Posterior vena cava (tissue), 2 donors: ENCODE results near the gene STX4. TPM values are rescaled to one million over a fixed set of nuclear protein-coding genes. Genes with fewer than 3 reads are reported as not detected.

ENCODE experiments used
- DNase-seq: peaks from one replicate; pipeline ENCODE4 v3.0.0-alpha.2; 2020; ENCODE audit warnings: low spot score
- intact Hi-C, 2 donors: fragments of 100-400 bp; cut with DNase I; formaldehyde crosslinking; loops; one replicate each; pipeline versions ENCODE4 v1.14.1 to v1.14.2; 2022 to 2023
- total RNA-seq, 2 donors: library from RNA; stranded (reverse); fragmentation: NEBNext Ultra II Directional; extraction: Animal tissue kit (Norgen Biotek cat#: 25700); gene quantifications; one replicate each; pipeline ENCODE4 v1.2.1, GENCODE V29; 2021
- donor health status: DM: yes; HTN: yes; CAD: no.
- donor health status: DM: yes; HTN: yes; CAD: no.

Gene STX4
- total RNA-seq, 2 donors from 2014 or later: 54.4 to 75.4 TPM

DNA sequence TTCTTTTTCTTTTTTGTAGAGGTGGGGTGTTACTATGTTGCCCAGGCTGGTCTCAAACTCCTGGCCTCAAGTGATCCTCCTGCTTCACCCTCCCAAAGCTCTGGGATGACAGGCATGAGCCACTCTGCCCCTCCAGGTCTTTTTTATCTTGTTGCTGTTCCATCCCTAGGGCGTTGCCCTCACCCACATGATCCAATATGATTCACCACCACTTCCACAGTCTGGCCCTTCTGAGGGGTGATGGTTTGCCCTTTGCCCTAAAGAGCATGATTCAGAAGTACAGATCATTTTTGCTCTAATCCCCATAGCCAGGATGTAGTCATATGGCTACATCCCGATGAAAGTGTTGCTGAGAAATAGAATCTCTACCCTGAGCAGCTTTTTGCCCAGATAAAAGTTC is 18.8 kb downstream of the STX4 start:
- no peak for DNase-seq

DNA sequence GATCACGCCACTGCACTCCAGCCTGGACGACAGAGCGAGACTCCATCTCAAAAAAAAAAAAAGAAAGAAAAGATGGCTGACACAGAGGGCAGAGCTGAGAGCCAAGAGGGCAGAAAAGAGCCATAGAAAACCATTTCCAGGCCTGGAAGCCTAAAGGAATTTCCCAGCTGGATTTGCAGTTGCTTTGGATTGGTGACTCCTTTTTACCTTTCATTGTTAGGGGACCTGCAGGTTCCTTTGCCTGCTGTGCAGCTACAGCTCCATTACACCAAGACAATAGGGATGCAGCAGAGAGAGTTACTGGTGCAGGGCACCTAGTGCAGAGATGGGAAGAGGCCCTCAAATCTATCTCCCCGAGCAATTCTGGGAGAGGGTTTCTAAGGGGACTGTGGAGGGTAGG is 22.3 kb downstream of the STX4 start:
- intact Hi-C loops: no loop called here
- no peak for DNase-seq

More for the DNA sequence above, 18.8 kb downstream of the STX4 start:
- intact Hi-C loops: no loop called here

DNA sequence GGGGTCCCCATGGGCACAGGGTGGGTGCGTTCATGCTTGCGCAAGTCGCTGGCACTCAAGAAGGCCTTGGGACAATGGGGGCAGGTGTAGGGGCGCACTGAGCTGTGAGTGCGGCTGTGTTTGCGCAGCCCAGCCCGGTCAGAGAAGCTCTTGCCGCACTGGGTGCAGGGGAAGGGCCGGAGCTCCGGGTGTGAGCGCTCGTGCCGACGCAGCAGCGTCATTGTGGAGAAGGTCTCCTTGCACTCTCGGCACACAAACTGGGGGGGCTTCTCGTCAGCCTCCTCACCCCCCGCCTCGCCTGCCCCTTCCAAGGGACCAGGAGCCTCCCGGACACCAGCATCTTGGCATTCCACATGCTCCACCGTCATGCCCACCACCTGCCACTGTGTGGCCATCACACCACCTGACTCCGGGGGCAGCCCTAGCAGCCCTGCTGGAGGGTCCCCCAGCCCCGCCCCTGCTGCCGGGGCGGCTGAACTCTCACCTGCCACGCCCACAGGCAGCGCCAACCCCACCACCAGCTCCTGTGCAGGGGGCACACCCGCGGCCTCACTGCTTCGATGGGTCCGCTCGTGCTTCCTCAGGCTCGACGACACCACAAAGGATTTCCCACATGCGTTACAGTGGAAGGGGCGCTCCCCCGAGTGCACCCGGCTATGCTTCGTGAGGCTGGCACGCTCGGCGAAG is 27.9 kb downstream of the STX4 start:
- DNase-seq: no peak
- intact Hi-C loops: no loop called here

DNA sequence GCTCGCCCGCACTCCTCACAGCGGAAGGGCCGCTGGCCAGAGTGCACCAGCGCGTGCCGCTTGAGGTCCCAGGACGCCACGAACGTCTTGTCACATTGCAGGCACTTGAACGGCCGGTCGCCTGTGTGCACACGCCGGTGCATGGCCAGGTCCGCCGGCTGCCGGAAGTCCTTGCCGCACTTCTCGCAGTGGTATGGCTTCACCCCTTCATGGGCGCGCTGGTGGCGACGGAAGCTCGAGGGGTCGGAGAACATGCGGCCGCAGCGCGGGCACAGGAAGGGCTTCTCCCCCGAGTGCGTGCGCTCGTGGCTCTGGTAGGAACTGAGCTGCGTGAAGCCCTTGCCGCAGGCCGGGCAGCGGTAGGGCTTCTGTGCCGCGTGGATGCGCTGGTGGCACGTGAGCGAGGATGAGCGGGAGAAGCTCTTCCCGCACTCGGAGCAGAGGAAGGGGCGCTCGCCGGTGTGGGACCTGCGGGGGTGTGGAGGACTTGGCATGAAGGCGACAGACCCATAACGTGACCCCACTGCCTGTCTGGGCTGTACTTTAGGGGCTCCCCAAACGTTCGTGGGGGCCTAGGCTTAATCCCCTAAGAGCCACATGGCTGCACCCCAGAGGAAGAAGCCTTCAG is 28.6 kb downstream of the STX4 start:
- intact Hi-C loops: no loop called here
- no peak for DNase-seq

DNA sequence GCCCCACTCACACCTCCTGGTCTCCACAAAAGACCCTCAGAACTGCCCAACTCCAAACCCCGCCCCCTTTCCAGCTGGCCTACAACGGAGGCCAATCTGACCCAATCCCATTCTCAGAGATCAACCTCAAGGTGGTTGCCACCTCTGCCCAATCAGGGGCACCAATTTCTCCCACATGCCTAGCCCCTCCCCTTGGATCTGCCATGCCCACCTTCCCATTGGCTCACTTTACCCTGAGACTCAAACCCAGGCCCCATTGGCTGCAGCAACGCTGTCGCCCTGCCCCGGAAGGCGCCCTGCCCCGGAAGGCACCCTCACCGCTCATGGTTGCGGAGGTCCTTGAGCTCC is 30.1 kb downstream of the STX4 start:
- intact Hi-C loops: no loop called here
- no peak for DNase-seq

DNA sequence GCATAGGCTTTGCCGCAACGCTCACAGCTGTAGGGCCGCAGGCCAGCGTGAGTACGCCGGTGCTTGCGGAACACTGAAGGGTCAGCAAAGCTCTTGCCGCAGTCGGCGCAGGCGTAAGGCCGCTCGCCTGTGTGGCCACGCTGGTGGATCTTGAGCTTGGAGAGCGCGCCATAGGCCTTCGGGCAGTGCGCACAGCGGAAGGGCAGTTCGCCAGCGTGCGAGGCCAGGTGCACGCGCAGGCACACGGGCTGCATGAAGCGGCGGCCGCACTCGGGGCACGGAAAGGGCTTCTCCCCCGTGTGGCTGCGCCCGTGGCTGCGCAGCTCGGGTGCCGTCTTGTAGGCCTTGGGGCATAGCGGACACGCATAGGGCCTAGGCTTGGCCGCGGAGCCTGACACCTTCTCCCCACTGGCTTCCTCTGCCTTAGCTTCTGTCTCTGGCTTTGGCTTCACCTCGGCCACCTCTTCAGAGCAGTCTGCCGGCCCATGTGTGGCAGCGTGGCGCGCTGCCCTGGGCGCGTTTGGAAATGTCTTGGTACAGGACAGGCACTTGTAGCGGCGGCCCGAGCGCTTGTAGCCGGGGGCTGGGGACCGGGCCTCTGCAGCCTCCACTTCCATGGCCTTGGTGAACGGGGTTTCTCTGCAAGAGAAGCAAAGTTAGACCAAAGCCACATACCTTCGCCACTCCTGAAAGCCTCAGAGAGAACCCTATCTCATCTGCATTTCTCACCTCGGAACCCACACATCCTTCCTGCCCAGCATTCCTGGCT is 30.7 kb downstream of the STX4 start:
- no peak for DNase-seq
- intact Hi-C loops: no loop called here

DNA sequence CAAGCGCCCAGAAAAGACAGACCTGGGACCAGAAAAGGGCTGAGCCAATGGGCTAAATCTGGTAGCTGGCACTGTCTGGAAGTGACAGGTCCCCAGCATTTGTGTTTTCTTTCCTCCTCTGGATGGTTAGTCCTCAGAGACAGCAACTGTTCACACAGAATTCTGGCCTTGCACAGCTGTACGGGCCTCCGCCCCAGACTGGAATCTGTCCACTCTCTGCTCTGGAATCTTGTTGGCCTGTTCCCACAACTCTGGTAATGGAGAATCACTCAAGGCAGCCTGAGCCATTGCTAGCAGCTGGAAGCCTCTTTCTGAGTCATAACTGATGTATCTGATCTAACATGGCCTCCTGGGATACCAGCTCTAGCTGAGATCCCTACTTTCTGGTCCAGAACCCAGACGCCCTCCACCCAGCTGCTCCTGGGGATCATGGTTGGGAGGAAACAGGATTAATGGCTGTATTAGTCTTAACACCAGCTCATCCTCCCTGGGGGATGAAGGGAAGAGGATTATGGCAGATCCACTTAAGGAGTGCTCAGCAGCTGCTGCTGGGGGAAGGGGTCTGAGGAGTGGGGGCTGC is 31.6 kb downstream of the STX4 start:
- intact Hi-C loops: no loop called here
- no peak for DNase-seq

DNA sequence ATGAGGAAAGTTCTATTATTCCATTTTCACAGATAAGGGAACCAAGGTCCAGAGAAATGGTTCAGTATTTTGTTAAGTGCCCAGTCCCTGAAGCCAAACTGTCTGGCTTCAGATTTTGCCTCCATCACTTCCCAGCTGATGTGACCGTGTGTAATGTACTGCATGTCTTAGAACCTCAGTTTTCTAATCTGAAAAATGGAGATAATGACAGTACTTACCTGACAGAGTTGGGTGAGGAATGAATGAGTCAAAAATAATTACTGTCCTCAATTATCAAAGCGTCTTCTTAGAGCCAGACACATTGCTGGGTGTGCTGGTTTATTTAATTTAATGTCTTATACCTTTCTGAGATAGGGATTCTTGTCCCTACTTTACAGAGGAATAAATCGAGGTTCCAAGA is 34.0 kb downstream of the STX4 start:
- intact Hi-C loops: no loop called here

DNA sequence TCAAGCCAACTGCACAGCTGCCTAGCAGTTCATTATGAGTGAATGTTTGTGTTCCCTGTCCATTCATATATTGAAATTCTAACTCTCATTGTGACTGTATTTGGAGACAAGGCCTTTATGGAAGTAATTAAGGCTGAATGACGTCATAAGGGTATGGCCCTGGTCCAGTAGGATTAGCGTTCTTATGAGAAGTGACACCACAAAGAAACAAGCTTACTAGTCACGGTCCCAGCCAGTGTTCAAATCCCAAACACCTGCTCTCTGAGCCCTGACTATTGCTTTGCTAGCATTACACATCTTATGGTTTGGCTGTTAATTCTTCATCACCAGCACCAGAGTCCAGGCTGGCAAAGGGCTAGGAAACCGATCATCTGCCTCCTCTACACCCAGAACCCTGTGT is 38.5 kb downstream of the STX4 start:
- no peak for DNase-seq
- intact Hi-C loops: no loop called here

More for the DNA sequence above, 34.0 kb downstream of the STX4 start:
- no peak for DNase-seq

DNA sequence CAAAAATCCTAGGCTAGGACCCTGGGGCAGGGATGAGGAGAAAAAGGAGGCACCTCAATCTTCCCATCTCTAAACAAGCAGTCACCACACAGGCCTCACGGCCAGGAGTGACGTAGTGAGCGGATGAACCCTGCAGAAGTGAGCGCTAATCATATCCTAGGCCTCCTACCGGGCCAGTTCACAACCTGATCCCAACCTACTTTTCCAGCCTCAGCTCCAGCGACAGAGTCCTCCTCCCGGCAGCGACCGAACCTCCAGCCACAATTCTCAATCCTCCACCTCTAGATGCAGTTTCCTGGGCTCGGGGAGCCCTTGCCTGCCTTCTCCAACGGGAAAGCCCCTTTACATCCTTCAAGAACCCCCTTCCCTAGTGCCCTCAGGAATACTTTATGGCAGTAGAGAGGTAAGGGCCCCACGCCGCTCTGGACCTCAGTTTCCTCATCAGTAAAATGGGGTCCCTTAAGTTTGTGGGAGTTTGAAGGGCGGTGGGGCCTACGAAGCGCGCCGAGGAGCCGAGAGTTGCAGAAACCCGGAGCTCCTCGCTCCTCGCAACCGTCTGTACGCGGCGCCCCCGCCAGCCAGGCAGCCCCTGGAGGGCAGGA is 39.3 kb downstream of the STX4 start:
- DNase-seq: peak; percentile 78
- intact Hi-C loops: no loop called here

DNA sequence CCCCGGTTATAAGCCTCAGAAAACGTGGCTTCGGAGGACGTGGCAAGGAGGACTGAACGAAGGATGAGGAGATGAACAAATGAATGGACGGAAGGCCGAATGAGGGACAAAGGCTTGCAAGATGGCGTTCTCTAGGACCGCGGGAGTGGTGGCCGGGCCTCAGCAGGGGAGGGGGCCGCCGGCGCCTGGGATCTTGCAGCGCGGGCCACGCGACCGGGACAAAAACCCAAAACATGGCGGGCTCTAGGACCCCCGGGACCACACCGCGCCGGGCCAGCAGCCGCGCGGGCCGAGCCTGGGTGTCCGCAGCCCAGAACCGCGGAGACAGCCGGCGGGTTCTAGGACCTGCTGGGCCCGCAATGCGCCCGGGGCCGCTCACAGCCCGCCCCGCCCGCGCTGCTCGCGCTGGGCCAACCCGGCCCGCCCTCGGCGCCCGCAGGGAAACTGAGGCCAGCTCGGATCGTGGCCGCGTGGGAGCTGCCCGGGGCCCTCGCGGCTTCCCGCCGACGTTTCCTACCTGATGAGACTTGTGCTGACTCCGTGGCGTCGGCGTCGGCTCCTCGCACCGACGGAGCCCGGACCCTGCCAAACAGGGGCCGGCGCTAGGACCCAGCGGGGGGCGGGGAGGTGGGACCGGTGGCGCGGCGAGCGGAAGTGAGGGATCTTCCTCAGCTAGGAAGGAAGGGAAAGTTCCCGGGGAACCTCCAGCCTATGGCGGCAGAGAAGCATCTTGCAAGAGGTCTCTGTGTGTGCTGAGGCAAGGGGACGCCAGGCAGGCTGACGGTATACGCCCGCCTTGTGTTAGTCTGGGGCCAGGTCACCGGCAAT is 40.0 kb downstream of the STX4 start:
- intact Hi-C loops: no loop called here

DNA sequence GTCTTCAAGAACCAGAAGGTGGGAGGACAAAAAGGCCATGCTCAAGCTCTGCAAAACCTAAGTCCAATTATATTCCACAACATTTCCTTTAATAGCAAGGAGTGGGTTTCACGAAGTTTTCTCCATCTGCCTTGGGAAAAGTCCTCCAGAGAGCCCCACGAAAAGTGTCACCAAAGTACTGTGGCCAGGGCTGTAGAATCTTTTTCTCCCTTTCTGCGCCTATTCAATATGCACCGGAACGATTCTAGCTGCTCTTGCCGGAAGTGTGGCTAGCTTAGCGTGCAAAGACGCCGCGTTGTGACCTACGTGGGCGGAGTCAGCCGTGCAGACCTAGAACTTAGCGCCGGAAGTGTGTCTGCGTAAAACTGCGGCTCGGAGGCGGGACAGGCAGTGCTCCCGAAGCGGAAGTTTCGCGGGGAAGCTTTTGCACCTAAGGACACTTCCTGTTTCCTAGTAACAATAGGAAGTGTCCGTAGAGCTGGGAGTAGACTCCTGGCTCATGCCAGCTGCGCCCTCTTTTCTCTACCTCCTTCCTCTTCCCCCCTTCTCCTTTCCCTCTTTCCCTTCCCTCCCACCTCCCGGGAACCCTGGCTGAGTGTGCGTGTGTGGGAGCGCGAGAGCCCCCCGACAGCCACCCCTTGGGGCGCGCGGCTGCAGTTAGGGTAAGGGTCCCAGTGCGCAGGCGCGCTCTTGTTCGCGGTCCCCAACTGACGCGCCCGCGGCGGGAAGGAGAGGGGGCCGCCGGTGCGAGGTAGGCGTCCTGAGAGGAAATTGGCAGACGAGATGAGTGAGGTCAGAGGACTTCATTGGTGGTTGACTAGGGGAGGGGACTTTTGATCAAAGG is 40.8 kb downstream of the STX4 start, which contains the start of the genes ZNF646 and ZNF668:
TSS of gene ZNF646 (plus strand) at position 453 of the 844 bp plus-strand sequence. CDS start 1,903 bp downstream, outside the sequence.
TSS of gene ZNF668 (minus strand) at position 271 of the 844 bp plus-strand sequence. CDS start 9,781 bp downstream, outside the sequence.
- intact Hi-C loops: no loop called here
- DNase-seq: peak; percentile 99

More for the DNA sequence above, 40.0 kb downstream of the STX4 start:
- peak; percentile 97 for DNase-seq

DNA sequence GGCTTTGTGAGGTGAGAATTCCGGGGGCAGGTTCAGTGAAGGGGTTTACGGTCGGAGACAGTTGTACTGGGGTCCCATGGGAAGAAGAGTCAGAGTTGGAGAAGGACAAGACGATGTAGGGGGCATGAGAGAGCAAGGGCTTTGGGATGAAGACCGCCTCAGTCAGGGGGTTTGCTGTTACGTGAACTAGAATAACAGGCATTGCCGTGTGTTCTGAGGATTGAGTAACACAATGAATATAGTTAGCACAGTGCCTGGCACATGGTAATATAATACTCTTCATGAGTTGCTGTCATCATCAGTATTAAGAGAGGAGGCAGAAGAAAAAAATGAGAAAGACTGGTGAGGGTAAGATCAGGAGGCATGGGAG is 41.4 kb downstream of the STX4 start:
- no peak for DNase-seq
- intact Hi-C loops: no loop called here

DNA sequence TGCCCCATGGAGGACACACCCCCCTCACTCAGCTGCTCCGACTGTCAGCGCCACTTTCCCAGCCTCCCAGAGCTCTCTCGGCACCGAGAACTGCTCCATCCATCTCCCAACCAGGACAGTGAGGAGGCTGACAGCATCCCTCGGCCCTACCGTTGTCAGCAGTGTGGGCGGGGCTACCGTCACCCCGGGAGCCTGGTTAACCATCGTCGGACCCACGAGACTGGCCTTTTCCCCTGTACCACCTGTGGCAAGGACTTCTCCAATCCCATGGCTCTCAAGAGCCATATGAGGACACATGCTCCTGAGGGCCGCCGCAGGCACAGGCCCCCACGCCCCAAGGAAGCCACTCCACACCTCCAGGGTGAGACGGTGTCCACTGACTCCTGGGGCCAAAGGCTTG is 43.0 kb downstream of the STX4 start:
- peak; percentile 76 for DNase-seq
- intact Hi-C loops: no loop called here

DNA sequence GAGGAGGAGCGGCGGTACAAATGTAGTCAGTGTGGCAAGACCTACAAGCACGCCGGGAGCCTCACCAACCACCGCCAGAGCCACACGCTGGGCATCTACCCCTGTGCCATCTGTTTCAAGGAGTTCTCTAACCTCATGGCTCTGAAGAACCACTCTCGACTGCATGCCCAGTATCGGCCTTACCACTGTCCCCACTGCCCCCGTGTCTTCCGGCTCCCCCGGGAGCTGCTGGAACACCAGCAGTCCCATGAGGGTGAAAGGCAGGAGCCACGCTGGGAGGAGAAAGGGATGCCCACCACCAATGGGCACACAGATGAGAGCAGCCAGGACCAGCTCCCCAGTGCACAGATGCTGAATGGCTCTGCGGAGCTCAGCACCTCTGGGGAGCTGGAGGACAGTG is 43.7 kb downstream of the STX4 start:
- intact Hi-C loops: no loop called here
- peak; percentile 57 for DNase-seq

DNA sequence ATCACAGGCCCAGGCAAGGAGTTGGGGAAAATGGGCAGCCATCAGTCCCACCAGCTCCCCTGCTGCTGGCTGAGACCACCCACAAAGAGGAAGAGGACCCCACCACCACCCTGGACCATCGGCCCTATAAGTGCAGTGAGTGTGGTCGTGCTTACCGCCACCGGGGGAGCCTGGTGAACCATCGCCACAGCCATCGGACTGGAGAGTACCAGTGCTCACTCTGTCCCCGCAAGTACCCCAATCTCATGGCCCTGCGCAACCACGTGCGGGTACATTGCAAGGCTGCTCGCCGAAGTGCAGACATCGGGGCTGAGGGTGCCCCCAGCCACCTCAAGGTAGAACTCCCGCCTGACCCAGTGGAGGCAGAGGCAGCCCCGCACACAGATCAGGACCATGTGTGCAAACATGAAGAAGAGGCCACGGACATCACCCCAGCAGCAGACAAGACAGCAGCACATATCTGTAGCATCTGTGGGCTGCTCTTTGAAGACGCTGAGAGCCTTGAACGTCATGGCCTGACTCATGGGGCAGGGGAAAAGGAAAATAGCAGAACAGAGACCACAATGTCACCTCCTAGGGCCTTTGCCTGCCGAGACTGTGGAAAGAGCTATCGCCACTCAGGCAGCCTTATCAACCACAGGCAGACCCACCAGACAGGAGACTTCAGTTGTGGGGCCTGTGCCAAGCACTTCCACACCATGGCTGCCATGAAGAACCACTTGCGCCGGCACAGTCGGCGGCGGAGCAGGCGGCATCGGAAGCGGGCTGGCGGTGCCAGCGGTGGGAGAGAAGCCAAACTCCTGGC is 44.4 kb downstream of the STX4 start:
- intact Hi-C loops: no loop called here
- DNase-seq: no peak
